HuH-7.5 (cell line): ENCODE data around the gene INAFM1.
A peak's percentile ranks its signal among the peaks of the same experiment; 100 is the strongest.
"Not testable (repeated sequence)": the region's sequence is repeated elsewhere in the genome, so short reads cannot be mapped to it uniquely, and the experiment has no call there.

Experiments used
- DNase-seq: peaks from one replicate; pipeline ENCODE4 v3.0.0; 2011; ENCODE audit warnings: low spot score

INAFM1 gene

DNA sequence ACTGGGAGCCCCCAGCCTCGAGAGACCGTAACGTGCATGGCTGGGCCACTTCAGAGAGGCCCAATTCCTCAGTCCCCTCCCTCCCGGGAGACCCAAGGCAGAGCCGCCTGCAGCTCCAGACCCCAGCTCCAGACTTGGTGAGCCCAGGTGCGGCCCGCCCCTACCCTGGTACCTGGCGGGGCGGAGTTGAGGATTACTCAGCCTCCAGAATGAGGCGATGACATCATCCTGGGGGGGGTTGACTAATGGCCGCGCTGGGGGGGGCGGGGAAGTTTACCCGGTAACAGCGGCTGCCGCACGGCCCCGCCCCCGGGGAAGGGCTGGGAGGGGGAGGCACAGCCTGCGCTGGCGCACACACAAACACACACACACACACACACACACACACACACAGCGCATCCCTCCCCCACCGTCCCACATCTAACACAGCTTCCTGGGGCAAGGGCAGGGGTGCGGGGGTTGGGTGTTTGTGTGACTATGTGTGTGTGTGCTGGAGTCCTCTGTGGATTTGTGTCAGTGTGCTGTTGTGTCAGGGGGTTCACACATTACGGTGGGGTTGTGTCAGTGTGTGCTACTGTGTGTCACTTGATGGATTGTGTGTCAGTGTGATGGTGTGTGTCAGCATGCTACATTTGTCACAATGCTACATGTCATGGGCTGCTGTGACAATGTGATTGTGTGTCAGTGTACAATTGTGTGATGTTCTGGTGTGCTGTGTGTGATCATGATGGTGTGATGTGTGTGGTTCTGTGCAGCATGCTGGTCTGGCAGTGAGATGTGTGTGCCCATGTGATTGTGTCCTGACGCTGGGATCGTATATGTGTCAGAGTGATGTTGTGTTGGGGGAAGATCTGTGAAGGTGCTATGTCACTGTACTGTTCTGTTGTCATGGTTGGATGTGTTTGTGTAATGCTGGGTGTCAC is 33.4 kb upstream of the INAFM1 start:
- DNase-seq: peak; percentile 80

- DNase-seq: no peak
These were observed 32.6 kb upstream of the INAFM1 start for GRCh38 chr19:47241919-47242577.

GRCh38 chr19:47243364-47243775 is 31.3 kb upstream of the INAFM1 start:
- no peak for DNase-seq

GRCh38 chr19:47243776-47244547 is 30.7 kb upstream of the INAFM1 start:
- peak; percentile 95 for DNase-seq

DNA sequence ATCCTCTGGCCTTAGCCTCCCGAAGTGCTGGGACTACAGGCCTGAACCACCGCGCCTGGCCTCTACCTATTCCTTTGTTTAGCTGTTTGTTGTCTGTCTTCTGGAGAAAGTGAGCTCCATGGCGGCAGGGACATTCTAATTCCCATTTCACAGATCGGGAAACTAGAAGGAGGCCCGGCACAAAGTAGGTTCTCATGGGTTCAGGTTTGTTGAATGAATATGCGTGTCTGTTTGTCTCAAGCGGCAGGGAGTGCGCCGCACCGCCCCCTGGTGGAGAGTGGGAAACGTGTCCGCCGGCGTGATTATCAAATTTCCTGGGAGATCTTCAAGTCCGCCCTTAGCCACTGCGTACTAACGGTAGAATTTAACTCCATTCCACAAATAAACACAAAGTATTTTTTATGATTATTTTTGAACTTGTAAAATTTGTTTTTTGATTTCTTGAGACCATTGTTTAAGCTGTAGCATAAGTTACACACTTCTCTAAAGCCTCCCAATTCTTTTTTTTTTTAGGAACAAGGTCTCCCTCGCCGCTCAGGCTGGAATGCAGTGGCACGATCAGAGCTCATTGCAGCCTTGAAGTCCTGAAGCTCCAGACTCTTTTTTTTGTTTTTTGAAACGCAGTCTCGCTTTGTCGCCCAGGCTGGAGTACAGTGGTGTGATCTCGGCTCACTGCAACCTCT is 27.2 kb upstream of the INAFM1 start:
- no peak for DNase-seq

GRCh38 chr19:47253016-47253415 is 21.7 kb upstream of the INAFM1 start:
- DNase-seq: not testable (repeated sequence)

DNA sequence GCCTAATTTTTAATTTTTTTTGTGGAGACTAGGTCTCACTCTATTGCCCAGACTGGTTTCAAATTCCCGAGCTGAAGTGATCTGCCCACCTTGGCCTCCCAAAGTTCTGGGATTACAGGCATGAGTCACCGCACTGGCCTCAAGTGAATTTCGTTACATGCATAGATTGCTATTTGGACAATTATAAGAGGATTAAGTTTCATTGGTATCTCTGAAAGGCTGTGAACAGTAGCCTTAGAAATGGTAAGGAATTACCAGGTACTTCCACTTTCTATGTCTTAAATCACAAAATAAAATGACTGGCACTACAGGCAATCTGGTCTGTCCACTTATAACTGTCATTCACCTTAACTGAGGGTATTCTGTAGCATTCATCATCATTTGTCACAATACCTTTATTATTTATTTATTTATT is 21.2 kb upstream of the INAFM1 start:
- no peak for DNase-seq

DNA sequence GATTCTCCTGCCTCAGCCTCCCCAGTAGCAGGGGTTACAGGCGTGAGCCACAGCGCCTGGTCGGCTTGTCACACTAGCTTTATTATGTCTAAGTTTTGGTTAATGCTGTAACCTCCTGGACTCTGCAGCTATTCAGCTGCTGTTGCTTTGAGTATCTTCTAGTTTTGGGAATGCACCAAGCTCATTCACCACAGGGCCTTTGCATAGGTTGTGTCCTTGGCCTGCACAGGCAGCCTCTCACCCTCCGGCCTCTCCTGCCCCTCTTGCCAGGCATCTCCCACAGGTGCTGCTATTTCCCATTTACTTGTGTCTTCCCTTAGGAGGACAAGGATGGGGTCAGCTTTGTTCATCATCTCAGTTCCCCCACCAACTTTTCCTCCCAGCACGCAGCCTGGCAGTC is 20.7 kb upstream of the INAFM1 start:
- no peak for DNase-seq

- DNase-seq: peak; percentile 96
These were observed 18.6 kb upstream of the INAFM1 start, which contains the start of gene CCDC9 for GRCh38 chr19:47255879-47256692. Gene CCDC9 (plus strand): TSS chr19:47256525. CDS start chr19:47258401, 1,876 bp downstream.

DNA sequence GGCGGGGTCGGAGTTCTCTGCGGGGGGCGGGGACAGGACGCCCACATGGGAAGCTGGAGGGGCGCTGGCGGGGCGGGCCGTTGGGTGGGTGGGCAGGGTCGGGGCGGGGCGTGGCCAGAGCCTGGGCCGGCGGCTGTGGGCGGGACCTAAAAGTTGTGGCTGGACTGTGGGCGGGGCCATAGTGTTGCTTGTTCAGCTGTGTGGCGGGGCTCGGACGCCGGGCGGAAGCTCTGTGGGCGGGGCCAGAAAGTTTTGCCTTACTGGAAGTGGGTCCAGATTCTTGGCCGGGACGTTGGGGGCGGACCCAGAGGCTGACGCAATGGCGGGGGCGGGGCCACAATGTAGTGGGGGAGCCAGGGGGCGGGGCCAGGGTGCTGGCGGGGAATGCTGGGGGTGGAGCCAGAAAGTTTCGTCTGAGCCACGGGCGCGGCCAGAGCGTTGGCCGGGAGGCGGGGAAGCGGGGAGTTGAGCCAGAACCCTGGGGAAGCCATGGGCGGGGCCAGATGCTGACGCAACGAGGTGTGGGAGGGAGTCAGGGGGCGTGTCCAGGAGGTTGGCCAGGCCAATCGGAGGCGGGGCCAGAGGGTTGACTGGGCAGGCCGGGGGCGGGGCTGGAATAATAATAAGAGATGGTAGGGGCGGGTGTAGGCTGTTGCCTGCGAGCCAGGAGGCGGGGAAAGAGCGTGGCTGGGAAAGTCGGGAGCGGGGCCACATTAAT is 17.8 kb upstream of the INAFM1 start:
- peak; percentile 98 for DNase-seq

- DNase-seq: no peak
These were observed 17.1 kb upstream of the INAFM1 start for GRCh38 chr19:47257411-47258169.

- DNase-seq: no peak
These were observed 16.3 kb upstream of the INAFM1 start for GRCh38 chr19:47258434-47258833.

DNA sequence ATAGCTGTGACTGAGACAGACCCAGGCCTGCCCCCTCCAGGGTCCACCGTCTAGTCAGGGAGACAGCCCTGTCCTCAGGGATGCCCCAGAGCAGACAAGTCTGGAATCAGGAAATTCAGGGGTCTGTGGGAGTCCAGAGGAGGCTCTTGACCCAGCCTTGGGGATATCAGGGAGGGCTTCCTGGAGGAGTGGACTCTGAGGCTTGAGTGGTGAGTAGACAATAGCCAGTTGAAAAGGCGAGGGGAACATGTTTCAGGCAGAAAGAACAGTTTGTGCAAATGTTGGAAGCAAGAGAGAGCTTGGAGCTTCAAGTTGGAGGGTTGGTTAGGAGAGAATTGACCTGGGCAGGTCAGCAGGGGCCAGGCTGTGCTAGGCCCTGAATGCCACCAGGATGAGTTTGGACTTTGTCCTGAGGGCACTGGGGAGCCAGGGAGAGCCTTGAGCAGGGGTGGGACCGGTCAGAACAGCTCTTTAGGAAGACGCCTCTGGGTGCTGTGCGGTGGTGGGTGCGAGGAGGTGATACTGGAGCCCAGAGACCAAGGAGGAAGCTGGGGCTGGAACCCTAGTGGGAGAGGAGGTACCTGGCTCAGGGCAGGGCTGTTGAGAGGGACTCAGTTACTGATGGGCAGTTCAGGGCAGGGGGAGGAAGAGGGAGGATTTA is 15.7 kb upstream of the INAFM1 start:
- DNase-seq: no peak

DNA sequence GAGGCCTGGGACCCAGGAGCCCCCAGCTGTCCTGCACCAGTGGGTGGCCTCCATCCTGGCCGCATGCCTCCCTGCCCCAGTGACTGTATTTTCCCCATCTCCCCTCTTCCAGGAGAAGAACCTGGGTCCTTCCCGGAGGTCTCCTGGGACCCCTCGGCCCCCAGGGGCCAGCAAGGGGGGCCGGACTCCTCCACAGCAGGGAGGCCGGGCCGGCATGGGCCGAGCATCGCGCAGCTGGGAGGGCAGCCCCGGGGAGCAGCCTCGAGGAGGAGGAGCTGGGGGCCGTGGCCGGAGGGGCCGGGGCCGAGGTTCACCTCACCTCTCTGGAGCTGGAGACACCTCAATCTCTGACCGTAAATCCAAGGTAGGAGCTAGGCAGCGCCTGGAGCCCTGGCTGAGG is 14.2 kb upstream of the INAFM1 start:
- no peak for DNase-seq

DNA sequence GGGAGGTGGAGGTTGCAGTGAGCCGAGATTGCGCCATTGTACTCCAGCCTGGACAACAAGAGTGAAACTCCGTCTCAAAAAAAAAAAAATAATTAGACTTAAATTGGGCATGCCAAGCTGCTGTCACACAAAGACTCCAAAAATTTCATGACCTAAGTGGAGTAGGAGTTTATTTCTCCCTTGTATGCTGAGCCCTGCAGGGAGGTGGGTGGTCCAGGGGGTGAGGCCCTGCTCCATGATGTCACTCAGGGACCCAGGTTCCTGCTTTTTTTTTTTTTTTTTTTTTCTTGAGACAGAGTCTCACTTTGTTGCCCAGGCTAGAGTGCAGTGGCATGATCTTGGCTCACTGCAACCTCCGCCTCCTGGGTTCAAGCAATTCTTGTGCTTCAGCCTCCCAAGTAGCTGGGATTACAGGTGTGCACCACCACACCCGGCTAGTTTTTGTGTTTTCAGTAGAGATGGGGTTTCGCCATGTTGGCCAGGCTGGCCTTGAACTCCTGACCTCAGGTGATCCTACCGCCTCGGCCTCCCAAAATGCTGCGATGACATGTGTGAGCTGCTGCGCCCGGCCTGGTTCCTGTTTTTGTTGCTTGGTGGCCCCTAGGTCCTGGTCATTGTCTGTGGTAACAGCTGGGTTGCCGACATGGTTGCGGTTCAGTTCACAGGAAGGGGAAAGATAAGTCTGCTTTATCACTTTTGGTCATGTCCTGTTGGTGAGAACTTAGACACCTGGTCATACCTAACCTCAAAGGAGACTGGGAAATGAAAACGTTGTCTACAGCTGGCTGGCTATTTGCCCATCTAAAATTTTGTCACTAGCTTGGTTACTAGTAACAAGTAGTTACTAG is 12.5 kb upstream of the INAFM1 start:
- DNase-seq: not testable (repeated sequence)

- no peak for DNase-seq
These were observed 10.1 kb upstream of the INAFM1 start for GRCh38 chr19:47264629-47265028.

- DNase-seq: no peak
These were observed 8.2 kb upstream of the INAFM1 start for GRCh38 chr19:47266401-47266941.

GRCh38 chr19:47267350-47267759 is 7.3 kb upstream of the INAFM1 start:
- DNase-seq: no peak
